NCI-H345 treated with DMSO at 0.1 percent for 48 hours (cell line): ENCODE results near the gene C12orf54.
"Not testable (repeated sequence)": the region's sequence is repeated elsewhere in the genome, so short reads cannot be mapped to it uniquely, and the experiment has no call there.

Experiments
- DNase-seq: peaks from one replicate; lab custom pipeline; 2025; ENCODE audit not compliant: unreplicated experiment; lab: John Stamatoyannopoulos, UW

Gene C12orf54

GRCh38 chr12:48482198-48482597 lies at the start of gene C12orf54:
Gene C12orf54, plus strand, starts transcription at chr12:48482498. Its CDS starts 799 bp downstream, at chr12:48483297.
- DNase-seq = no peak

- DNase-seq = not testable (repeated sequence)
Observed at GRCh38 chr12:48434016-48434415, 48.3 kb upstream of the C12orf54 start.

GRCh38 chr12:48441069-48441468 lies 41.2 kb upstream of the C12orf54 start:
- DNase-seq = no peak

- no peak for DNase-seq
Observed at GRCh38 chr12:48442179-48442847, 40.0 kb upstream of the C12orf54 start.

- no peak for DNase-seq
Observed at GRCh38 chr12:48445538-48445937, 36.8 kb upstream of the C12orf54 start.

DNA sequence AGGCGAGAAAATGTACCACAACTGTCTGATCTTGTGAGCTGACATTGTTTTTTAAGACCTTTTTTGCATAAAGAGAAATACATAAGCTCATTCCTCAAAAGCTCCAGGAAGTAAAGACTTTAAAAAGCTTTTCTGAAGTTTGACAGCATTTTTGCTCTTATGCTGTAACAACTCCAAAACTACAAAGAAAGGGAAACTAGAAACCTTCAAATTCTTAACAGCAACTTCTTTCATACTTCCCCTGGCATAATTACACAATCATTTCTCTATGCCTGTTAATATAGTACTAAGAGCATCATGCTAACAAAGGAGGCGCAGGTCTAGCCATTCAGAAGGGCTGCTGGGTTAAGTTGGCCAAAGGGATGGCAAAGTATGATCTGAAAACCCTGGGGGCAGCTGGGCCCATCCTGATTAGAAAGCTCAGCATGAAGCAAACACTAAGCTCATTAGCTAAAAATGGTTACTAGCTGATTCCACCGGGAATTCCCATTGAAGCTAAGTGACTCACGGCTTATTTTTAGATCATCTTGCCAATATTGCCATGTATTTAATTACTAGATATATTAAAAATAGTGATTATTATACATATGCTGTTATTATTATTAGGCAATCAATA lies 36.0 kb upstream of the C12orf54 start:
- no peak for DNase-seq

- DNase-seq = no peak
Observed at GRCh38 chr12:48447755-48448154, 34.5 kb upstream of the C12orf54 start.

GRCh38 chr12:48451372-48451771 lies 30.9 kb upstream of the C12orf54 start:
- no peak for DNase-seq

DNA sequence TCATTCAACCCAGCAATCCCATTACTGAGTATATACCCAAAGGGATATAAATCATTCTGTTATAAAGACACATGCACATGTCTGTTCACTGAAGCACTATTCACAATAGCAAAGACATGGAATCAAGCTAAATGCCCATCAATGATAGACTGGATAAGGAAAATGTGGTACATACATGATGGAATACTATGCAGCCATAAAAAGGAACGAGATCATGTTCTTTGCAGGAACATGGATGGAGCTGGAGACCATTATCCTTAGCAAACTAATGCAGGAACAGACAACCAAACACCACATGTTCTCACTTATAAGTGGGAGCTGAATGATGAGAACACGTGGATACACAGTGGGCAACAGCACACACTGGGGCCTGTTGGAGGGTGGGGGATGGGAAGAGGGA lies 29.3 kb upstream of the C12orf54 start:
- DNase-seq = not testable (repeated sequence)

- DNase-seq = no peak
Observed at GRCh38 chr12:48454667-48455066, 27.6 kb upstream of the C12orf54 start.

GRCh38 chr12:48455116-48455515 lies 27.2 kb upstream of the C12orf54 start:
- no peak for DNase-seq

DNA sequence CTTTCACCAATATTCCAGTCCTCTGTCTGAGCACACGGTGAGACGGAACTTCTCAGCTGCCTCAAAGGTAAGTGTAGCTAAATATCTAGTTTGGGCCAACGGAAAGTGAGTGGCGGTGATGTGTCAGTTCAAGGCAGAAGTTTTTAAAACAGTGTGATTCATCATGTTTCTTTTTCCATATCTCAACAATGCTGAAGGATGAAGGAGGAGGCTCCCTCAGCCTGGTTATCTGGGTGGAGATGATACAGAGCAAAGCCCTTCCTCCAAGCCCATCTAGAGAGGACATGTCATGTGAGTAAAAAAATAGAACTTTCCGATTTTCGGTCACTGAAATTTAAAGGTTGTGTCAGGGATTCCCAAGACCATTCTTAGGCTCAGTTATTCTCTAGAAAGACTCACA lies 23.0 kb upstream of the C12orf54 start:
- no peak for DNase-seq

GRCh38 chr12:48469027-48469426 lies 13.3 kb upstream of the C12orf54 start:
- DNase-seq = not testable (repeated sequence)

DNA sequence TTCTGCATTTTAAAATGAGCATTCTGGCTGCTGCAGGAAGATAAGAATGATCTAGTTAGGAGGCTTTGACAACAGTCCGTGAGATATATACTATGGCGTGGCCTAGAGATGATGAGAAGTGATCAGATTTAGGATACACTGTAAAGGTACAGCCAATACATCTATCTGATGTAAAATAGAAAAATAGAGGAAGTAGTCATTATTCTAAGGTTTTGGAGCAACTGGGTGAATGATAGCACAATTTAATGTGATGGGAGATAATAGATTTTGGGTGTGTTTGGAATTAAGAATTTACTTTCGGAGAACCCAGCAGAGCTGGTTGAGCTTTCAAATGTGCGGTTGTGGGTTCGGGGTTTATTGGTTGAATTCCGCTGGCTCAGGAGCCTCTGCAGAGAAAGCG lies 10.0 kb upstream of the C12orf54 start, which contains the start of gene ANP32D:
Gene ANP32D, plus strand, starts transcription at position 301 of the 400 bp plus-strand sequence. CDS start 106 bp downstream, outside the sequence.
- no peak for DNase-seq

GRCh38 chr12:48473061-48473460 lies 9.2 kb upstream of the C12orf54 start:
- DNase-seq = no peak

DNA sequence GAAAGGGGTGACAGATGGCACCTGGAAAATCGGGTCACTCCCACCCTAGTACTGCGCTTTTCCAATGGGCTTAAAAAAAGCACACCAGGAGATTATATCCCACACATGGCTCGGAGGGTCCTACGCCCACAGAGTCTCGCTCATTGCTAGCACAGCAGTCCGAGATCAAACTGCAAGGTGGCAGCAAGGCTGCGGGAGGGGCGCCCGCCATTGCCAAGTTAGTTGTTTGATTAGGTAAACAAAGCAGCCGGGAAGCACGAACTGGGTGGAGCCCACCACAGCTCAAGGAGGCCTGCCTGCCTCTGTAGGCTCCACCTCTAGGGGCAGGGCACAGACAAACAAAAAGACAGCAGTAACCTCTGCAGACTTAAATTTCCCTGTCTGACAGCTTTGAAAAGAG lies 7.8 kb upstream of the C12orf54 start:
- DNase-seq = not testable (repeated sequence)

GRCh38 chr12:48482930-48483329 lies 632 bp downstream of the C12orf54 start:
- no peak for DNase-seq

DNA sequence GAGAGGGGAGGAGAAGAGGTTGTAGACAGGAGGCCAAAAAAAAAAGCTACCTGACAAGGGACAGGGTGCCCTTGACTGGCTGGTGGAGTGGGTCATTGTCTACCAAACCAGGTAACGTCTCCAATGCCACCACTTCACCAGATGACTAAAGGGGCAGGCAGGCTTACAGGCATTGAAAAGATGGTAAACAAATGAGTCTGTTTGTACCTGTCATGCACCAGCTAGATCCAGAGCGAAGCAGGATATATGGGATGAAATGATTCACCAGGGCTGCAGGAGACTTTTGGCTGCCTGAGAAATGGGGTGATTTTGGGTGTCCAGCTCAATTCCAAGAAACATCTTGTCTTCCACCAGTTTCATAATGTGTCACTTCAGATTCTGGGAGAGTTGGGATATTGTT lies 4.0 kb downstream of the C12orf54 start:
- DNase-seq = no peak

- DNase-seq = no peak
Observed at GRCh38 chr12:48486679-48487078, 4.4 kb downstream of the C12orf54 start.

GRCh38 chr12:48489012-48489411 lies 6.7 kb downstream of the C12orf54 start:
- no peak for DNase-seq

- DNase-seq = not testable (repeated sequence)
Observed at GRCh38 chr12:48489456-48489855, 7.2 kb downstream of the C12orf54 start.

- DNase-seq = not testable (repeated sequence)
Observed at GRCh38 chr12:48500281-48500680, 18.0 kb downstream of the C12orf54 start.

- not testable (repeated sequence) for DNase-seq
Observed at GRCh38 chr12:48506836-48507235, 24.5 kb downstream of the C12orf54 start.
